WTC11 (cell line): Measurements from ENCODE around the gene CEACAM19.

ENCODE experiments used
- CTCF ChIP-seq: fragments of 200-600 bp; IDR thresholded peaks from 2 replicates; pipeline ENCODE4 v1.8.0; 2022; ENCODE audit warnings: antibody characterized with exemption
- E2F4 ChIP-seq: sonication (generic); formaldehyde crosslinking; IDR thresholded peaks from 2 replicates; pipeline ENCODE4 v1.8.1; 2022; ENCODE audit warnings: low read depth, mild to moderate bottlenecking, moderate library complexity, missing genetic modification reagents, borderline replicate concordance
- KAT7 ChIP-seq: sonication (generic); formaldehyde crosslinking; IDR thresholded peaks from 2 replicates; pipeline ENCODE4 v1.8.1; 2023; ENCODE audit warnings: missing genetic modification reagents, mild to moderate bottlenecking, borderline replicate concordance
- MAX ChIP-seq: sonication (generic); formaldehyde crosslinking; IDR thresholded peaks from 2 replicates; pipeline ENCODE4 v1.8.0; 2022; ENCODE audit warnings: mild to moderate bottlenecking, missing genetic modification reagents
- MLX ChIP-seq: sonication (generic); formaldehyde crosslinking; IDR thresholded peaks from 2 replicates; pipeline ENCODE4 v1.8.1; 2023; ENCODE audit warnings: mild to moderate bottlenecking, missing genetic modification reagents, moderate library complexity
- NR2C2 ChIP-seq: sonication (generic); formaldehyde crosslinking; IDR thresholded peaks from 2 replicates; pipeline ENCODE4 v1.8.0; 2022; ENCODE audit warnings: mild to moderate bottlenecking, missing genetic modification reagents
- ZNF317 ChIP-seq: sonication (generic); formaldehyde crosslinking; IDR thresholded peaks from 2 replicates; pipeline ENCODE4 v1.8.1; 2023; ENCODE audit warnings: low read depth, mild to moderate bottlenecking, moderate library complexity, missing genetic modification reagents, borderline replicate concordance

- TF ChIP-seq CTCF (no peak), ZNF317 (CRISPR knock-in tag) (no peak), NR2C2 (no peak), MAX (CRISPR knock-in tag) (no peak), KAT7 (no peak), E2F4 (CRISPR knock-in tag) (no peak), MLX (no peak)
Observed at GRCh38 chr19:44646049-44646416, 25.2 kb upstream of the CEACAM19 start.
